Stimulated activated naive CD8-positive, alpha-beta T cell treated with anti-CD3 and anti-CD28 coated beads, Interleukin-15, amount 100 ng/mL, for 72 hours (primary cell): ENCODE data around the gene IFFO2.

Source experiments
- ATAC-seq: fragments of 150-1000 bp; cut with Tn5 transposase; 2 replicates; pipeline ENCODE4 v1.10.0; 2021; ENCODE audit warnings: mild to moderate bottlenecking, moderate library complexity
- DNase-seq, 2 donors: peaks; one replicate each; pipeline ENCODE4 v3.0.0; 2021 to 2022
- H3K27ac Mint-ChIP-seq, 2 donors: one replicate each; pipeline ENCODE4 v1.8.0; 2022; ENCODE audit warnings: mild to moderate bottlenecking in 2 of 2, mixed read lengths in 2 of 2, moderate library complexity in 2 of 2
- H3K27me3 Mint-ChIP-seq: one replicate; pipeline ENCODE4 v1.8.0; 2022; ENCODE audit warnings: mixed read lengths
- H3K4me1 Mint-ChIP-seq: one replicate; pipeline ENCODE4 v1.8.0; 2022; ENCODE audit warnings: mild to moderate bottlenecking, mixed read lengths
- H3K4me3 Mint-ChIP-seq, 2 donors: one replicate each; pipeline ENCODE4 v1.8.0; 2022; ENCODE audit warnings: mild to moderate bottlenecking in 2 of 2, mixed read lengths in 2 of 2, moderate library complexity in 1 of 2
- H3K9me3 Mint-ChIP-seq, 2 donors: one replicate each; pipeline ENCODE4 v1.8.0; 2022; ENCODE audit warnings: mixed read lengths in 2 of 2

IFFO2 gene

DNA sequence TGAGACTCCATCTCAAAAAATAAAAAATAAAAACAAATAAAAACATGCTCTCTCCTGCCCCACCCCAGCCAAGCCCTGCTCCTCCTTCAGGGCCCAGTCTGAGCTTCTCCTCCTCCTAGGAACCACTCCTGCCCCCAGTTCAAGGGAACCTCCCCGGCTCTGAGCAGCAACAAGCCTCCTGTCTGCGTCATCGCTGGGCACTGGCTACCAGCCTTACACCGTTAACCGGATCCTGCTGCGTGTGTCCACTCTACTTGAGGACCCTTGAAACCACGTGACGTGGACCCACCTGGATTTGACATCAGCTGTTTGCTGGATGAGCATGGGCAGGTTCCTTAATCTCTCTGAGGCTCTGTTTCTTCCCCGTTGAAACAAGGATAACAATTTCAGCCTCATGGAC is 95.4 kb downstream of the IFFO2 start:
- no peaks in the 10 kb centered on the region for H3K9me3 Mint-ChIP-seq
- no peak for ATAC-seq

DNA sequence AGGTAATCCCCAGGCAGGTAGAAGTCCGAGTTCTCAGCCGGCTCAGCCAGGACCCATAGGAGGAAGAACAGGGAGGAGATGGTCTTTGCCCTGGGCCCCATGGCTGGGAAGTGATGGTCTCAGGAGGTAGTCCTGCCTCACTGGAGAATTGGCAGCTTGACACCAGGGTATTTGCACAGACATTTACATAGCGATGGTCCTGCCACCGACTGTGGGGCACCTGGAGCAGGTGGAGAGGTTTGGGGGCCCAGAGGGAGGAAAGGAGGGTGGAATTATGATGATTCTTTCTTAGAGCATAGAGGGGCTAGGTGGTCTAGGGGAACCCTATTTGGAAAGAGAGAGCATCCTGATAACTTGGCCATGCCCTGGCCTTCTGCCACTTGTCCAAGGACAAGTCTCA is 96.9 kb downstream of the IFFO2 start, which contains the start of gene TAS1R2:
Gene TAS1R2, minus strand, starts transcription at position 101 of the 400 bp plus-strand sequence. Its CDS starts 0 bp downstream, at position 101.
- no peak for DNase-seq
- H3K4me3 Mint-ChIP-seq = no peak within 1 kb of the TSS
- no peaks in the 10 kb centered on the region for H3K4me1 Mint-ChIP-seq
- H3K27ac Mint-ChIP-seq = no peak within 1 kb of the TSS
- no peaks in the 10 kb centered on the region for H3K9me3 Mint-ChIP-seq
- peaks cover 10% of the 10 kb centered on the region for H3K27me3 Mint-ChIP-seq
- no peak for ATAC-seq

More for the DNA sequence above, 95.4 kb downstream of the IFFO2 start:
- no peaks in the 10 kb centered on the region for H3K4me1 Mint-ChIP-seq
- peaks cover 16% of the 10 kb centered on the region for H3K27me3 Mint-ChIP-seq
- no peak overlapping the region for H3K4me3 Mint-ChIP-seq
- no peak overlapping the region for H3K27ac Mint-ChIP-seq
- no peak for DNase-seq

DNA sequence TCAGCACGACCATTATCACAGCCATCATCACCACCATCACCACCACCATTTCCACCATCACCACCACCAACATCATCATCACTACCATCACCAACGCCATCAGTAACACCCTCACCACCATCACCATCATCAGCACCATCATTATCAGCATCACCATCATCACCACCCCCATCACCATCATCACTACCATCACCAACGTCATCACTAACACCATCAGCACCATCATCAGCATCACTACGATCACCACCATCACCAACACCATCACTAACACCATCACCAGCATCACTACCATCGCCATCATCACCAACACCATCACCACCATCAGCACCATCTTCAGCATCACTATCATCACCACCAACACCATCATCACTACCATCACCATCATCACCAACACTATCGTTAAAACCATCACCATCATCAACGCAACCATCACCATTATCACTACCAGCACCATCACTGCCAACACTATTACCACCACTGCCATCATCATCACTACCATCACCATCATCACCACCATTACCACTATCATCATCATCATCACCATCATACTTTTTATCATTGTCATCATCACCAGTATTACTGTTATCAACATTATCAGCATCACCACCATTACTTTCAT is 98.3 kb downstream of the IFFO2 start:
- DNase-seq (no peak), ATAC-seq (no peak)
- Mint-ChIP-seq H3K27me3 (peaks cover 10% of the 10 kb centered on the region), H3K4me1 (no peaks in the 10 kb centered on the region), H3K9me3 (no peaks in the 10 kb centered on the region), H3K4me3 (no peak overlapping the region), H3K27ac (no peak overlapping the region)

DNA sequence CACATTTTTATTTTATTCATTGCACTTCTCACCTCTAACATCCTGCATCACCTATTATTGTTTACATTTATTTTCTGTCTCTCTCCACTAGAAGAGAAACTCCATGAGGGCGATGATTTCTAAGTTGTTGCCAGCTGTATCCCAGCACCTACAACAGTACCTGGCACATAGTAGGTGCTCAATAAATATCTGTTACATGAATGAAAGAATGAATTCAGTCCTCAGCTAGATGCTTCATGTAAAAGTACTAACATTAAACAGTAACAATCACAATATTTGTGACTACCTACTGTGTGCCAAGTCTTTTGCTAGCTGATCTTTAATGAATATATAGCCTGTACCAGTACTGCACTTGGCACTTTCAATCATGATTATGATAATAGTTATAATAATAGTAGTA is 100.0 kb downstream of the IFFO2 start:
- DNase-seq (no peak), ATAC-seq (no peak)
- Mint-ChIP-seq H3K4me3 (no peak overlapping the region), H3K27ac (no peak overlapping the region), H3K4me1 (no peaks in the 10 kb centered on the region), H3K27me3 (peaks cover 10% of the 10 kb centered on the region), H3K9me3 (no peaks in the 10 kb centered on the region)

DNA sequence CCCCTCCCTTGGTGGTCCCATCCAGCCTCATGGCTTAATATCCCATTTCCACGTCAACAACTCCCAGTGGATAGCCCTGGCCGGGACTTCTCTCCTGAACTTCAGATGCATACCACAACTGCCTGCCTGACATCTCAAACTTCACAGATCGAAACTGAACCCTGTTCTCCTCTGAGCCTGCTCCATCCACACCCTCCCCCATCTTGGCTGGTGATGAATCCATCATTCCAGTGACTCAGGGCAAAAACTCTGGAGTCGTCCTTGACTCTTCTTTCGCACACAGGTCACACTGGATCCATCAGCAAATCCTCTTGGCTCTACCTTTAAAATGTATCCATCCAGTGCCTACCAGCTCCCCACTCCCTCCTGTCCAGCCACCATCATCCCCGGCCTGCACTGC is 100.9 kb downstream of the IFFO2 start:
- H3K27me3 Mint-ChIP-seq = peaks cover 10% of the 10 kb centered on the region
- H3K27ac Mint-ChIP-seq = no peak overlapping the region
- H3K4me1 Mint-ChIP-seq = no peaks in the 10 kb centered on the region
- DNase-seq = no peak
- no peak for ATAC-seq
- H3K9me3 Mint-ChIP-seq = no peaks in the 10 kb centered on the region
- H3K4me3 Mint-ChIP-seq = no peak overlapping the region

DNA sequence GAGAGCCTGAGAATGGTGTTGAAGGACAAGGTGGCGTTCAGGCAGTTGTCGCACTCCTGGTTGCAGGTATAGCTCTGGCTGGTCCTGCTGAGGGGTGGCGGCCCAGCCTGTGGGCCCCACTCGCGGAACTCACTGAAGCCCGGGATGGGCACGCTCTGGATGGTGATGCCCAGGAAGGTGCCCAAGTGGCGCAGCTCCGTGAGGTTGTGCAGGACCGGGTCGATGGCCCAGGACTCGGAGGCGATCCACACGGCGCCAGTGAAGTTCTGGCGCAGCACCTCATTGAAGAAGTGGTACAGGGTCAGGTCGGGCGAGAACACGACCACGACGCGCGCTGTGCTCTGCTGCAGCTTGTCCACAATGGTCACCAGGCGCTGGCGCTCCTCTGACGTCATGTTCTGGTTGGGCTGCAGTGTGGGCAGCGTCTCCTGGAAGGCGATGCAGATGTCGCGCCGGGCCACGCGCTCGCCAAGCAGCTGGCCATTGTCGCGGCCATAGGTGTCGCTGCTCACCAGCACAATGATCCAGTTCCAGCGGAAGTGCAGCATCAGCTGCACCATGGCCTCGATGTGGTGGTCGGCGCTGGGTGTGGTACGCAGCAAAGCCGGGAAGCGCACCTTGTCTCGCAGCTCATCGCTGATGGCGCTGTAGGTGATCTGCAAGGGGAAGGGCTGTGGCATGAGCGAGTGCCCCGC is 102.0 kb downstream of the IFFO2 start:
- Mint-ChIP-seq H3K4me3 (no peak overlapping the region), H3K4me1 (no peaks in the 10 kb centered on the region), H3K27me3 (peaks cover 10% of the 10 kb centered on the region), H3K27ac (no peak overlapping the region), H3K9me3 (no peaks in the 10 kb centered on the region)
- DNase-seq = no peak
- ATAC-seq = no peak
